Epithelial cell of proximal tubule (primary cell): ENCODE results near the gene SRA1. TPM values are rescaled to one million over a fixed set of nuclear protein-coding genes. Genes with fewer than 3 reads are reported as not detected.

Experiments used
- DNase-seq: peaks from one replicate; pipeline ENCODE4 v3.0.0-alpha.2; 2011; ENCODE audit warnings: low read depth
- H3K4me3 ChIP-seq: 2 replicates; pipeline ENCODE4 v1.5.1; 2011; ENCODE audit warnings: low read depth, mild to moderate bottlenecking, low read length
- CTCF ChIP-seq: conservative IDR thresholded peaks from 2 replicates; pipeline ENCODE4 v1.5.1; 2012; ENCODE audit warnings: low read depth, mild to moderate bottlenecking, low read length
- total RNA-seq: library from RNA; depleted of rRNA; stranded (reverse); fragments of >200 nt; gene quantifications from 2 replicates; pipeline ENCODE4 v1.2.3, GENCODE V29; 2015

The SRA1 gene
- total RNA-seq, 1 donor from 2014 or later, result 41.3 TPM

GRCh38 chr5:140566665-140567064 lies 9.4 kb upstream of the SRA1 start:
- H3K4me3 ChIP-seq, result no peak overlapping the region
- DNase-seq, result no peak
- TF ChIP-seq CTCF, result no peak

GRCh38 chr5:140565780-140566095 lies 8.5 kb upstream of the SRA1 start:
- no peak for DNase-seq
- H3K4me3 ChIP-seq, result peak overlapping the region; percentile 82
- no peak for TF ChIP-seq CTCF

GRCh38 chr5:140565024-140565779 lies 7.9 kb upstream of the SRA1 start:
- H3K4me3 ChIP-seq, result peak overlapping the region; percentile 82
- no peak for DNase-seq
- no peak for TF ChIP-seq CTCF

GRCh38 chr5:140564196-140565023 lies 7.1 kb upstream of the SRA1 start, which contains the start of the genes APBB3 and SLC35A4:
Gene APBB3, minus strand, starts transcription at chr5:140564598. Its CDS starts 353 bp downstream, at chr5:140564245.
Gene SLC35A4, plus strand, starts transcription at chr5:140564828. Its CDS starts 2,342 bp downstream, at chr5:140567170.
- no peak for TF ChIP-seq CTCF
- H3K4me3 ChIP-seq, result peak within 1 kb of the TSS; percentile 82
- peak; percentile 83 for DNase-seq

GRCh38 chr5:140563596-140563995 lies 6.3 kb upstream of the SRA1 start:
- peak overlapping the region; percentile 82 for H3K4me3 ChIP-seq
- DNase-seq, result no peak
- no peak for TF ChIP-seq CTCF

GRCh38 chr5:140561753-140562523 lies 4.7 kb upstream of the SRA1 start:
- no peak for DNase-seq
- no peak overlapping the region for H3K4me3 ChIP-seq
- no peak for TF ChIP-seq CTCF
